ENCODE data around the gene DOK5. TPM values are rescaled to one million over a fixed set of nuclear protein-coding genes. Genes with fewer than 3 reads are reported as not detected.
"Not testable (repeated sequence)": the region's sequence is repeated elsewhere in the genome, so short reads cannot be mapped to it uniquely, and the experiment has no call there.

DOK5 gene
- total RNA-seq, 1 donor: 85.6 TPM

- H3K4me3 ChIP-seq (ENCODE audit: low read depth, low read length): no peak overlapping the region
- no peak for DNase-seq (ENCODE audit: low read depth)
- TF ChIP-seq CTCF (IDR thresholded peaks at IDR 0.05; ENCODE audit: insufficient read depth, low read length): no peak
Measured at GRCh38 chr20:54435015-54435414, 40.4 kb upstream of the DOK5 start.

- DNase-seq (ENCODE audit: low read depth); H3K4me3 ChIP-seq (ENCODE audit: low read depth, low read length): not testable (repeated sequence)
Measured at GRCh38 chr20:54436410-54436809, 39.0 kb upstream of the DOK5 start.

GRCh38 chr20:54438166-54438565 lies 37.2 kb upstream of the DOK5 start:
- DNase-seq (ENCODE audit: low read depth): no peak
- H3K4me3 ChIP-seq (ENCODE audit: low read depth, low read length): no peak overlapping the region
- TF ChIP-seq CTCF (IDR thresholded peaks at IDR 0.05; ENCODE audit: insufficient read depth, low read length): no peak

GRCh38 chr20:54450207-54450606 lies 25.2 kb upstream of the DOK5 start:
- DNase-seq (ENCODE audit: low read depth): no peak
- TF ChIP-seq CTCF (IDR thresholded peaks at IDR 0.05; ENCODE audit: insufficient read depth, low read length): no peak
- no peak overlapping the region for H3K4me3 ChIP-seq (ENCODE audit: low read depth, low read length)

- no peak for TF ChIP-seq CTCF (IDR thresholded peaks at IDR 0.05; ENCODE audit: insufficient read depth, low read length)
- DNase-seq (ENCODE audit: low read depth): no peak
- no peak overlapping the region for H3K4me3 ChIP-seq (ENCODE audit: low read depth, low read length)
Measured at GRCh38 chr20:54451171-54451570, 24.2 kb upstream of the DOK5 start.

- no peak overlapping the region for H3K4me3 ChIP-seq (ENCODE audit: low read depth, low read length)
- no peak for TF ChIP-seq CTCF (IDR thresholded peaks at IDR 0.05; ENCODE audit: insufficient read depth, low read length)
- no peak for DNase-seq (ENCODE audit: low read depth)
Measured at GRCh38 chr20:54452277-54452676, 23.1 kb upstream of the DOK5 start.

GRCh38 chr20:54454982-54455381 lies 20.4 kb upstream of the DOK5 start:
- DNase-seq (ENCODE audit: low read depth): no peak
- H3K4me3 ChIP-seq (ENCODE audit: low read depth, low read length): no peak overlapping the region
- no peak for TF ChIP-seq CTCF (IDR thresholded peaks at IDR 0.05; ENCODE audit: insufficient read depth, low read length)

All from fibroblast of the aortic adventitia (primary cell).